GM12878 (cell line): ENCODE measurements around the gene ZDHHC7. TPM values are rescaled to one million over a fixed set of nuclear protein-coding genes. Genes with fewer than 3 reads are reported as not detected.

Experiments
- ATAC-seq: fragments of 200-7000 bp; cut with Tn5 transposase; 3 replicates; pipeline ENCODE4 v1.9.1; 2020; ENCODE audit warnings: mild to moderate bottlenecking, moderate library complexity
- BruUV-seq: library from RNA; stranded (reverse); fragments of 400-500 nt; replicated peaks from 2 replicates; lab custom pipeline; 2021; lab: Mats Ljungman, UMichigan
- CTCF ChIA-PET: fragments of 300-600 bp; sonication (Branson Sonifier 250); formaldehyde crosslinking; extraction: SDS; loops from one replicate; lab custom pipeline; 2021; ENCODE audit warnings: inconsistent platforms; lab: Yijun Ruan, JAX
- POLR2A ChIA-PET: fragments of 350-600 bp; formaldehyde crosslinking; extraction: SDS; loops from one replicate; lab custom pipeline; 2021; ENCODE audit warnings: inconsistent platforms; lab: Charles Lee
- RAD21 ChIA-PET: fragments of 300-600 bp; sonication (Branson Sonifier 250); formaldehyde crosslinking; loops from one replicate; lab custom pipeline; 2023; ENCODE audit warnings: antibody characterized with exemption; ENCODE audit not compliant: unreplicated experiment; lab: Charles Lee
- SMC1A ChIA-PET: fragments of 300-600 bp; sonication (Branson Sonifier 250); formaldehyde crosslinking; loops from one replicate; lab custom pipeline; 2023; ENCODE audit not compliant: unreplicated experiment, uncharacterized antibody; lab: Charles Lee
- DNase-seq: peaks from one replicate; pipeline ENCODE4 v3.0.0-alpha.2; 2011; ENCODE audit warnings: low read depth, low spot score
- FAIRE-seq: peaks from 3 replicates; lab custom pipeline; 2011; peaks lifted over from hg19 to GRCh38; lab: Jason Lieb, UNC
- H2AFZ ChIP-seq: 2 replicates; pipeline ENCODE4 v1.6.0; 2011; ENCODE audit warnings: low read depth, low read length, control low read depth; ENCODE audit not compliant: control insufficient read depth
- H3K27ac ChIP-seq: 2 replicates; pipeline ENCODE4 v1.5.1; 2011; ENCODE audit warnings: control low read depth; ENCODE audit not compliant: control insufficient read depth, insufficient read depth
- H3K27me3 ChIP-seq, 2 experiments: replicated peaks in 1 of 2; 2 replicates each; pipeline versions ENCODE4 v1.6.0 to v1.6.1; 2011; ENCODE audit warnings: low read length in 1 of 2; ENCODE audit not compliant: control insufficient read depth in 2 of 2, insufficient read depth in 2 of 2
- H3K36me3 ChIP-seq, 2 experiments: 2 replicates each; pipeline ENCODE4 v1.5.1; 2011; ENCODE audit warnings: low read length in 1 of 2; ENCODE audit not compliant: control insufficient read depth in 2 of 2, insufficient read depth in 2 of 2
- H3K4me1 ChIP-seq: 2 replicates; pipeline ENCODE4 v1.6.1; 2011; ENCODE audit warnings: mild to moderate bottlenecking, low read length, moderate library complexity, mixed read lengths; ENCODE audit not compliant: control insufficient read depth, insufficient read depth
- H3K4me2 ChIP-seq: 2 replicates; pipeline ENCODE4 v1.6.0; 2011; ENCODE audit warnings: control low read depth; ENCODE audit not compliant: control insufficient read depth, insufficient read depth
- H3K4me3 ChIP-seq: fragments of 200-600 bp; sonication (generic); 2 replicates; pipeline ENCODE4 v1.5.1; 2016
- H3K79me2 ChIP-seq: 2 replicates; pipeline ENCODE4 v1.6.0; 2011; ENCODE audit warnings: low read length; ENCODE audit not compliant: control insufficient read depth, insufficient read depth
- H3K9ac ChIP-seq: 2 replicates; pipeline ENCODE4 v1.8.0; 2011; ENCODE audit warnings: low read length, control low read depth, mixed read lengths; ENCODE audit not compliant: control insufficient read depth, insufficient read depth
- H3K9me3 ChIP-seq: replicated peaks from 3 replicates; pipeline ENCODE4 v1.5.1; 2011; ENCODE audit warnings: mild to moderate bottlenecking, low read length; ENCODE audit not compliant: control insufficient read depth, insufficient read depth
- H4K20me1 ChIP-seq: 2 replicates; pipeline ENCODE4 v1.6.0; 2011; ENCODE audit not compliant: control insufficient read depth, insufficient read depth
- ESRRA ChIP-seq: IDR thresholded peaks from 2 replicates; pipeline ENCODE4 v1.6.1; 2012; ENCODE audit warnings: mild to moderate bottlenecking, low read length, improper control_type of control experiment
- FOXK2 ChIP-seq: fragments of 450-650 bp; IDR thresholded peaks from 2 replicates; pipeline ENCODE4 v1.6.1; 2017; ENCODE audit warnings: mild to moderate bottlenecking, moderate library complexity
- HDAC6 ChIP-seq: fragments of 200-600 bp; sonication (generic); IDR thresholded peaks from one replicate; pipeline ENCODE4 v1.8.0; 2017; ENCODE audit warnings: antibody characterized with exemption; ENCODE audit not compliant: unreplicated experiment
- IRF4 ChIP-seq: IDR thresholded peaks from 2 replicates; pipeline ENCODE4 v1.6.1; 2011; ENCODE audit warnings: low read depth, low read length
- NBN ChIP-seq: fragments of 450-650 bp; IDR thresholded peaks from 2 replicates; pipeline ENCODE4 v1.6.1; 2016
- POLR2AphosphoS5 ChIP-seq: IDR thresholded peaks from 2 replicates; pipeline ENCODE4 v1.6.1; 2011; ENCODE audit warnings: mild to moderate bottlenecking, low read length, inconsistent platforms
- RUNX3 ChIP-seq: IDR thresholded peaks from 2 replicates; pipeline ENCODE4 v1.6.1; 2012; ENCODE audit warnings: low read length, inconsistent platforms
- SREBF1 ChIP-seq: IDR thresholded peaks from 2 replicates; pipeline ENCODE4 v1.6.1; 2012; ENCODE audit warnings: mild to moderate bottlenecking, low read length
- SREBF2 ChIP-seq: IDR thresholded peaks from 2 replicates; pipeline ENCODE4 v1.6.1; 2012; ENCODE audit warnings: mild to moderate bottlenecking, low read length
- SUPT20H ChIP-seq: IDR thresholded peaks from 2 replicates; pipeline ENCODE4 v1.6.1; 2011; ENCODE audit warnings: low read depth, mild to moderate bottlenecking, low read length, moderate library complexity, borderline replicate concordance; ENCODE audit not compliant: control insufficient read depth
- ZNF207 ChIP-seq: fragments of 450-650 bp; IDR thresholded peaks from 2 replicates; pipeline ENCODE4 v1.6.1; 2014; ENCODE audit warnings: antibody characterized with exemption, mild to moderate bottlenecking, borderline replicate concordance
- WGBS: methylation state at CpG from one replicate; pipeline ENCODE4 v1.1.6; 2016; ENCODE audit warnings: low lambda C conversion rate; ENCODE audit not compliant: insufficient replicate concordance, insufficient coverage; ENCODE audit errors: missing lambda C conversion rate; 5-methylcytosine and 5-hydroxymethylcytosine counted together
- in situ Hi-C: fragments of 300-500 bp; cut with MboI; formaldehyde crosslinking; loops from 9 replicates; pipeline ENCODE4 v1.14.3; 2018; ENCODE audit warnings: mixed read lengths
- intact Hi-C: fragments of 100-400 bp; cut with micrococcal nuclease; formaldehyde crosslinking; loops from one replicate; pipeline ENCODE4 v1.14.2; 2022; ENCODE audit not compliant: unreplicated experiment
- polyA plus RNA-seq, 11 experiments: library from polyadenylated mRNA; depleted of rRNA in 4 of 11; unstranded in 6 of 11; stranded (reverse) in 5 of 11; fragments of >200 nt; fragmentation: Nextera tagmentation in 4 of 11; fragmentation: Illumina TruSeq in 1 of 11; extraction: Ambion mirVana in 4 of 11; extraction: Trizol in 1 of 11; gene quantifications; 1 replicate in 1 of 11; 2 replicates in 10 of 11; pipeline versions ENCODE4 v1.2.1 to v1.2.3, GENCODE V29; 2011 to 2016; ENCODE audit warnings: inconsistent platforms in 2 of 11, missing spikeins in 2 of 11, low read depth in 1 of 11
- total RNA-seq, 4 experiments: library from RNA; depleted of rRNA in 3 of 4; stranded (reverse); fragments of >200 nt in 3 of 4; fragmentation: Illumina TruSeq in 1 of 4; extraction: Trizol in 1 of 4; gene quantifications; 2 replicates each; pipeline versions ENCODE4 v1.2.1 to v1.2.3, GENCODE V29; 2013 to 2021
- TF ChIP-seq, protein P1 (sequence below): IDR thresholded peaks from 2 replicates; pipeline ENCODE4 v1.6.1; 2012; ENCODE audit warnings: low read depth, low read length, improper control_type of control experiment

Gene ZDHHC7
- total and polyA plus RNA-seq, 10 of the 15 experiments (the other 5 are each of a cell fraction or from before 2014, with no cell fraction given), result 0.87 to 26.0 (median 20.0) TPM

GRCh38 chr16:84937196-84938005 is 73.9 kb downstream of the ZDHHC7 start:
- no peak overlapping the region for H2AFZ ChIP-seq
- ChIA-PET CTCF (no interaction called here), RAD21 (no interaction called here)
- no peaks in the 10 kb centered on the region for H3K9me3 ChIP-seq
- H3K27ac ChIP-seq, result no peak overlapping the region
- intact Hi-C loops (no loop called here), in situ Hi-C loops (no loop called here)
- H3K79me2 ChIP-seq, result no peaks in the 10 kb centered on the region
- no peaks in the 10 kb centered on the region for H3K36me3 ChIP-seq
- no peak for FAIRE-seq
- ATAC-seq, result no peak
- H3K4me1 ChIP-seq, result no peaks in the 10 kb centered on the region
- no peak overlapping the region for H3K9ac ChIP-seq
- H3K4me2 ChIP-seq, result no peak overlapping the region
- no peak overlapping the region for H3K4me3 ChIP-seq
- TF ChIP-seq SREBF1 (no peak), NBN (no peak), POLR2AphosphoS5 (no peak), RUNX3 (no peak), FOXK2 (no peak), ZNF207 (no peak), IRF4 (no peak), SREBF2 (no peak), HDAC6 (no peak), SUPT20H (no peak), ESRRA (no peak)
- TF ChIP-seq, protein P1, sequence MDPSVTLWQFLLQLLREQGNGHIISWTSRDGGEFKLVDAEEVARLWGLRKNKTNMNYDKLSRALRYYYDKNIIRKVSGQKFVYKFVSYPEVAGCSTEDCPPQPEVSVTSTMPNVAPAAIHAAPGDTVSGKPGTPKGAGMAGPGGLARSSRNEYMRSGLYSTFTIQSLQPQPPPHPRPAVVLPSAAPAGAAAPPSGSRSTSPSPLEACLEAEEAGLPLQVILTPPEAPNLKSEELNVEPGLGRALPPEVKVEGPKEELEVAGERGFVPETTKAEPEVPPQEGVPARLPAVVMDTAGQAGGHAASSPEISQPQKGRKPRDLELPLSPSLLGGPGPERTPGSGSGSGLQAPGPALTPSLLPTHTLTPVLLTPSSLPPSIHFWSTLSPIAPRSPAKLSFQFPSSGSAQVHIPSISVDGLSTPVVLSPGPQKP, result no peak
- TF ChIP-seq, all 136 proteins: peak for 0
- no peak for DNase-seq
- BruUV-seq, result no TSS peak
- Histone ChIP-seq H3K27me3 (peaks cover 0 to 1% of the 10 kb centered on the region in 2 experiments; a peak in 1 of 4 replicates), H4K20me1 (no peaks in the 10 kb centered on the region)
- SMC1A ChIA-PET, result no interaction called here
- WGBS, result 32% methylated on average over 5 of the region's 9 CpGs
- POLR2A ChIA-PET, result no interaction called here
